DND-41 (cell line): ENCODE results near the gene STEAP3.

Experiments
- EZH2 ChIP-seq: IDR thresholded peaks from 3 replicates; pipeline ENCODE4 v1.6.1; 2012; ENCODE audit warnings: borderline replicate concordance, low read depth, mild to moderate bottlenecking, moderate library complexity, low read length, inconsistent platforms; ENCODE audit not compliant: severe bottlenecking
- TF ChIP-seq, protein P1 (sequence below): IDR thresholded peaks from 2 replicates; pipeline ENCODE4 v1.5.1; 2012; ENCODE audit warnings: borderline replicate concordance, low read length, moderate library complexity, mild to moderate bottlenecking; ENCODE audit not compliant: poor library complexity, severe bottlenecking; ENCODE audit errors: extremely low read depth

DNA sequence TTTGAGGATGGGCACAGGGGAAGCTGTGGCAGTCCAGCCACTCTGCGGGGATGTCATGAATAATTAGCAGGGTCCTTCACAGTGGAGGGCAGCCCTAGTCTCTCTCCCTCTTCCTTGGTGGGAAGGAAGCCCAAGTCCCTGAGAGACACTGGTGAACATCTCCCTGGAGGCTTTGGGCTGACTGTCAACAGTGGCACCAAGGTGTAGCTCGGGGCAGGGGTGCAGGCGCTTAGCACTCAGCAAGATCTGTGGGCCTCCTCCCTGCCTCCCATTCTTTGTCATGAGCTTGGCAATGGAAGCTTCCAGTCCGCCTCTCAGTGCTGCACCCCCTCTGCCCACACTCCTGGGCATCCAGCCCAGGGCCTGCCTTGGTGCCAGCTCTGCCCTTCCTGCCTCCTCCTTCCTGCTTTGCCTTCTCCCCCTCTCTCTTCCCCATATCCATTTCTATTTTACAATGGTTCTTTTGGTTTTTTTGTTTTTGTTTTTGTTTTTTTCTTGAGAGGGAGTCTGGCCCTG is 59.4 kb downstream of the STEAP3 start:
- TF ChIP-seq, protein P1, sequence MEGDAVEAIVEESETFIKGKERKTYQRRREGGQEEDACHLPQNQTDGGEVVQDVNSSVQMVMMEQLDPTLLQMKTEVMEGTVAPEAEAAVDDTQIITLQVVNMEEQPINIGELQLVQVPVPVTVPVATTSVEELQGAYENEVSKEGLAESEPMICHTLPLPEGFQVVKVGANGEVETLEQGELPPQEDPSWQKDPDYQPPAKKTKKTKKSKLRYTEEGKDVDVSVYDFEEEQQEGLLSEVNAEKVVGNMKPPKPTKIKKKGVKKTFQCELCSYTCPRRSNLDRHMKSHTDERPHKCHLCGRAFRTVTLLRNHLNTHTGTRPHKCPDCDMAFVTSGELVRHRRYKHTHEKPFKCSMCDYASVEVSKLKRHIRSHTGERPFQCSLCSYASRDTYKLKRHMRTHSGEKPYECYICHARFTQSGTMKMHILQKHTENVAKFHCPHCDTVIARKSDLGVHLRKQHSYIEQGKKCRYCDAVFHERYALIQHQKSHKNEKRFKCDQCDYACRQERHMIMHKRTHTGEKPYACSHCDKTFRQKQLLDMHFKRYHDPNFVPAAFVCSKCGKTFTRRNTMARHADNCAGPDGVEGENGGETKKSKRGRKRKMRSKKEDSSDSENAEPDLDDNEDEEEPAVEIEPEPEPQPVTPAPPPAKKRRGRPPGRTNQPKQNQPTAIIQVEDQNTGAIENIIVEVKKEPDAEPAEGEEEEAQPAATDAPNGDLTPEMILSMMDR = no peak
- no peak for TF ChIP-seq EZH2
